GM04504 (cell line): ENCODE results near the gene RNF169.

Experiments used
- DNase-seq: peaks from one replicate; pipeline ENCODE4 v3.0.0-alpha.2; 2012; ENCODE audit warnings: low read depth

Gene RNF169

DNA sequence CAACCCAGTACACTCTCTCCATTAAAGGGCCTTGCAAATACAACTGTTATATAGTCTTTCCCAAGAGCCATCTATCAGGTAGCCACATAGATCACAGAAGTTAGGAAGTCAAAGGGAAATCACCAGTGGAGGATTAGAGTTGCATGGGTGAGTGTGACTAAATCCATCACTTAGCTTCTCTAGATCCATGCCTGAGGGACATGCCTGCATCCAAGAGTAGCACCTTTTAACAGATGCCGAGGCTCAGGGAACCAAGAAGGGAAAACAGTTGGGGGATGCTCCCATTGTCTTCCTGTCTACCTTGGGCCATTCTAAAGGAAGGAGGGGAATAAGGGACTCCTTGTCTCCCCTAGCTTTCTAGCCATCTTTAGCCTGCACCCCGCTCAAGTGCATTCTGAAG lies 122.4 kb downstream of the RNF169 start:
- DNase-seq, result no peak

DNA sequence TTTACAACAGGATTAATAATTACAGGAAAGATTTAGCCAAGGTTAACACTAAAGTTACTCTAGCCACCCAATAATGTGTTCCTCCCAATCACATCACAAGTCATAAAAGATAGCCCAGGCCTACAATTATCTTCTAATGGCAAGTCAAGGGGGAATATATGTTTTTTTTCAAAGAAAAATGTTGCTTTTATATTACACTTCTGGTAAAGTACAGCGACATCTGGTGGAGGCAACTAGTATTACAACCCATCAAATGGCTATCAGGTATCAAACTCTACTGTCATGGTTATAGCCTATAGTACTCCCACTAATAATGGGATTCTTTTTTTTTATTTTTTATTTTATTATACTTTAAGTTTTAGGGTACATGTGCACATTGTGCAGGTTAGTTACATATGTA lies 128.5 kb downstream of the RNF169 start:
- DNase-seq, result no peak
